GM12878 (cell line): ENCODE data around the gene IQCF6. TPM values are rescaled to one million over a fixed set of nuclear protein-coding genes. Genes with fewer than 3 reads are reported as not detected.

ENCODE experiments used
- ATAC-seq: fragments of 200-7000 bp; cut with Tn5 transposase; 3 replicates; pipeline ENCODE4 v1.9.1; 2020; ENCODE audit warnings: mild to moderate bottlenecking, moderate library complexity
- BruUV-seq: library from RNA; stranded (reverse); fragments of 400-500 nt; replicated peaks from 2 replicates; lab custom pipeline; 2021; lab: Mats Ljungman, UMichigan
- CTCF ChIA-PET: fragments of 300-600 bp; sonication (Branson Sonifier 250); formaldehyde crosslinking; extraction: SDS; loops from one replicate; lab custom pipeline; 2021; ENCODE audit warnings: inconsistent platforms; lab: Yijun Ruan, JAX
- POLR2A ChIA-PET: fragments of 350-600 bp; formaldehyde crosslinking; extraction: SDS; loops from one replicate; lab custom pipeline; 2021; ENCODE audit warnings: inconsistent platforms; lab: Charles Lee
- RAD21 ChIA-PET: fragments of 300-600 bp; sonication (Branson Sonifier 250); formaldehyde crosslinking; loops from one replicate; lab custom pipeline; 2023; ENCODE audit warnings: antibody characterized with exemption; ENCODE audit not compliant: unreplicated experiment; lab: Charles Lee
- SMC1A ChIA-PET: fragments of 300-600 bp; sonication (Branson Sonifier 250); formaldehyde crosslinking; loops from one replicate; lab custom pipeline; 2023; ENCODE audit not compliant: unreplicated experiment, uncharacterized antibody; lab: Charles Lee
- DNase-seq: peaks from one replicate; pipeline ENCODE4 v3.0.0-alpha.2; 2011; ENCODE audit warnings: low read depth, low spot score
- FAIRE-seq: peaks from 3 replicates; lab custom pipeline; 2011; peaks lifted over from hg19 to GRCh38; lab: Jason Lieb, UNC
- H2AFZ ChIP-seq: 2 replicates; pipeline ENCODE4 v1.6.0; 2011; ENCODE audit warnings: low read depth, low read length, control low read depth; ENCODE audit not compliant: control insufficient read depth
- H3K27ac ChIP-seq: 2 replicates; pipeline ENCODE4 v1.5.1; 2011; ENCODE audit warnings: control low read depth; ENCODE audit not compliant: control insufficient read depth, insufficient read depth
- H3K27me3 ChIP-seq, 2 experiments: replicated peaks in 1 of 2; 2 replicates each; pipeline versions ENCODE4 v1.6.0 to v1.6.1; 2011; ENCODE audit warnings: low read length in 1 of 2; ENCODE audit not compliant: control insufficient read depth in 2 of 2, insufficient read depth in 2 of 2
- H3K36me3 ChIP-seq, 2 experiments: 2 replicates each; pipeline ENCODE4 v1.5.1; 2011; ENCODE audit warnings: low read length in 1 of 2; ENCODE audit not compliant: control insufficient read depth in 2 of 2, insufficient read depth in 2 of 2
- H3K4me1 ChIP-seq: 2 replicates; pipeline ENCODE4 v1.6.1; 2011; ENCODE audit warnings: mild to moderate bottlenecking, low read length, moderate library complexity, mixed read lengths; ENCODE audit not compliant: control insufficient read depth, insufficient read depth
- H3K4me2 ChIP-seq: 2 replicates; pipeline ENCODE4 v1.6.0; 2011; ENCODE audit warnings: control low read depth; ENCODE audit not compliant: control insufficient read depth, insufficient read depth
- H3K4me3 ChIP-seq: fragments of 200-600 bp; sonication (generic); 2 replicates; pipeline ENCODE4 v1.5.1; 2016
- H3K79me2 ChIP-seq: 2 replicates; pipeline ENCODE4 v1.6.0; 2011; ENCODE audit warnings: low read length; ENCODE audit not compliant: control insufficient read depth, insufficient read depth
- H3K9ac ChIP-seq: 2 replicates; pipeline ENCODE4 v1.8.0; 2011; ENCODE audit warnings: low read length, control low read depth, mixed read lengths; ENCODE audit not compliant: control insufficient read depth, insufficient read depth
- H3K9me3 ChIP-seq: replicated peaks from 3 replicates; pipeline ENCODE4 v1.5.1; 2011; ENCODE audit warnings: mild to moderate bottlenecking, low read length; ENCODE audit not compliant: control insufficient read depth, insufficient read depth
- H4K20me1 ChIP-seq: 2 replicates; pipeline ENCODE4 v1.6.0; 2011; ENCODE audit not compliant: control insufficient read depth, insufficient read depth
- CBX5 ChIP-seq: sonication (generic); IDR thresholded peaks from 2 replicates; pipeline ENCODE4 v1.6.1; 2016; ENCODE audit warnings: low read depth, moderate library complexity, mild to moderate bottlenecking, inconsistent platforms
- NFYB ChIP-seq: IDR thresholded peaks from 2 replicates; pipeline ENCODE4 v1.6.1; 2011; ENCODE audit warnings: low read depth, mild to moderate bottlenecking, low read length, improper control_type of control experiment, moderate library complexity; ENCODE audit not compliant: insufficient read depth
- RAD51 ChIP-seq: fragments of 450-650 bp; IDR thresholded peaks from 2 replicates; pipeline ENCODE4 v1.6.1; 2016; ENCODE audit warnings: moderate library complexity, mild to moderate bottlenecking, inconsistent platforms
- SIX5 ChIP-seq: IDR thresholded peaks from 2 replicates; pipeline ENCODE4 v1.6.1; 2011; ENCODE audit warnings: mild to moderate bottlenecking, low read depth, low read length, moderate library complexity; ENCODE audit not compliant: severe bottlenecking
- USF1 ChIP-seq: IDR thresholded peaks from 2 replicates; pipeline ENCODE4 v1.6.1; 2011; ENCODE audit warnings: borderline replicate concordance, low read depth, mild to moderate bottlenecking, moderate library complexity, mixed read lengths, low read length; ENCODE audit not compliant: insufficient read depth; ENCODE audit errors: extremely low read length
- WGBS: methylation state at CpG from one replicate; pipeline ENCODE4 v1.1.6; 2016; ENCODE audit warnings: low lambda C conversion rate; ENCODE audit not compliant: insufficient replicate concordance, insufficient coverage; ENCODE audit errors: missing lambda C conversion rate; 5-methylcytosine and 5-hydroxymethylcytosine counted together
- in situ Hi-C: fragments of 300-500 bp; cut with MboI; formaldehyde crosslinking; loops from 9 replicates; pipeline ENCODE4 v1.14.3; 2018; ENCODE audit warnings: mixed read lengths
- intact Hi-C: fragments of 100-400 bp; cut with micrococcal nuclease; formaldehyde crosslinking; loops from one replicate; pipeline ENCODE4 v1.14.2; 2022; ENCODE audit not compliant: unreplicated experiment
- polyA plus RNA-seq, 11 experiments: library from polyadenylated mRNA; depleted of rRNA in 4 of 11; unstranded in 6 of 11; stranded (reverse) in 5 of 11; fragments of >200 nt; fragmentation: Nextera tagmentation in 4 of 11; fragmentation: Illumina TruSeq in 1 of 11; extraction: Ambion mirVana in 4 of 11; extraction: Trizol in 1 of 11; gene quantifications; 1 replicate in 1 of 11; 2 replicates in 10 of 11; pipeline versions ENCODE4 v1.2.1 to v1.2.3, GENCODE V29; 2011 to 2016; ENCODE audit warnings: inconsistent platforms in 2 of 11, missing spikeins in 2 of 11, low read depth in 1 of 11
- total RNA-seq, 4 experiments: library from RNA; depleted of rRNA in 3 of 4; stranded (reverse); fragments of >200 nt in 3 of 4; fragmentation: Illumina TruSeq in 1 of 4; extraction: Trizol in 1 of 4; gene quantifications; 2 replicates each; pipeline versions ENCODE4 v1.2.1 to v1.2.3, GENCODE V29; 2013 to 2021

IQCF6 gene
- total and polyA plus RNA-seq, 10 of the 15 experiments (the other 5 are each of a cell fraction or from before 2014, with no cell fraction given): not detected

DNA sequence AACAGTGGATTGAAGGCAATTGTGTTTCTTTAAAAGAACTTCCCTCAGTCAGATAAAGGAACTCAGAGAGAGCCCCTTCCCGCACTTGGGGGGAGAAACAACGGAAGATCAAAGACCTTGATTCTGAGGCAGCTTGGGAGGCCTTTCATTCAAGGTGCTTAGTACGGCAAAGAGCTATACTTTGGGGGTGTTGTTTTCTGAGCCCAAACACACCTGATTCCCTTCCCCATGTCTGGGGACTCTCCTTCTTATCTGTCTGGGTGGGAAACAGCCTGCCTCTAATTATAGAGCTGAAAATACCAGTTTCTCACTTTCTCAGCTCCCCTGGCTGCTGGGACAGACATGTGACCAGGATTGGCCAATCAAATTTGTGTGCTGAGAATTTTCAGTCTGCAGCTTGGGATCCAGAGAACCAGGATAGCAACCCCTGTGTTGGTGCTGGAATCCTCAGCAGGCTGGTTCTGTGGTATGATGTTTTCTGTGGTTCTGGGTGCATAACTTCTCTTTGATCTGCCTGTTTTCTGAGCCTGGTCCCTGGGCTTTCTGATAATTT is 19.4 kb upstream of the IQCF6 start:
- intact Hi-C loops: loop anchor here (5.0 kb wide), 1 partner anchor 406 kb away; the partner anchor contains the start of gene RBM15B
- H3K27ac ChIP-seq: no peak overlapping the region
- ChIA-PET RAD21 (interaction anchor here (0.8 to 4.5 kb wide), 6 partner anchors 79 to 427 kb away, joined by 3 to 47 read pairs (median 4); partner anchors contain the start of gene DCAF1), CTCF (interaction anchor here (0.6 to 9.5 kb wide), 16 partner anchors 34 to 1183 kb away, joined by 3 to 116 read pairs (median 4); partner anchors contain the start of gene DCAF1), SMC1A (interaction anchor here (0.7 to 2.7 kb wide), 6 partner anchors 64 to 297 kb away, joined by 3 to 24 read pairs (median 4); no protein-coding TSS in a partner anchor), POLR2A (interaction anchor here (0.6 kb wide), 1 partner anchor 1098 kb away, joined by 4 read pairs; no protein-coding TSS in a partner anchor)
- H4K20me1 ChIP-seq: no peaks in the 10 kb centered on the region
- no peak overlapping the region for H3K4me3 ChIP-seq
- DNase-seq: no peak
- H3K79me2 ChIP-seq: no peaks in the 10 kb centered on the region
- no peaks in the 10 kb centered on the region for H3K36me3 ChIP-seq
- FAIRE-seq: no peak
- H3K27me3 ChIP-seq: no peaks in the 10 kb centered on the region
- 93% methylated on average over 3 of the region's 3 CpGs for WGBS
- H3K9ac ChIP-seq: no peak overlapping the region
- no peak for ATAC-seq
- BruUV-seq: no TSS peak
- H2AFZ ChIP-seq: no peak overlapping the region; the same call in 1 of the 2 replicates
- TF ChIP-seq RAD51 (peak; percentile 63), SIX5 (no peak), USF1 (peak; percentile 67), CBX5 (no peak), NFYB (peak; percentile 93)
- in situ Hi-C loops: no loop called here
- no peaks in the 10 kb centered on the region for H3K9me3 ChIP-seq
- H3K4me1 ChIP-seq: no peaks in the 10 kb centered on the region
- peak overlapping the region; percentile 11; the same call in 1 of the 2 replicates for H3K4me2 ChIP-seq
